HG02884 (cell line): ENCODE data around the gene POGK.
"Not testable (repeated sequence)": the region's sequence is repeated elsewhere in the genome, so short reads cannot be mapped to it uniquely, and the experiment has no call there.

Experiments
- ATAC-seq: cut with Tn5 transposase; IDR thresholded peaks from one replicate; pipeline ENCODE4 v1.9.1; 2021; ENCODE audit warnings: mild to moderate bottlenecking, moderate library complexity; ENCODE audit not compliant: unreplicated experiment

The POGK gene

GRCh38 chr1:166852918-166853317 is 13.6 kb downstream of the POGK start:
- no peak for ATAC-seq

DNA sequence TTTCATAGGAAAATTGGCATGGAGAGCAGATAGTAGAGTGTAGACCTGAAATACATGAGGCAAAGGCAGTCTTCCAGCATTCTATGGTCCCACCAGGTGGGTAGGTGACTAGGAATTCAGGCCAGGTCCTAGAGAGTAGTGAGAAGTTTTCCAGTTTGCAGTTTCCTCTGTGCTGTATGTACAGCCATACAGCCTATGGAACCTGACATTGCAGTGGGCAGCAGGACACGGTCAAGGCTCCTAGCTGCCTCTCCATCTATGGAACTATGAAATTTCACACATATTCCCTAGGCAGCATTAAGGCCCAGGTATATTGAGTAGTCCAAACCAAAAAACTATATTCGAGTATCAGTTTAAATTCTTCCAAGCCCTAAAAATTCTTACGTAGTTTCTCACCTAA is 16.3 kb downstream of the POGK start:
- no peak for ATAC-seq

DNA sequence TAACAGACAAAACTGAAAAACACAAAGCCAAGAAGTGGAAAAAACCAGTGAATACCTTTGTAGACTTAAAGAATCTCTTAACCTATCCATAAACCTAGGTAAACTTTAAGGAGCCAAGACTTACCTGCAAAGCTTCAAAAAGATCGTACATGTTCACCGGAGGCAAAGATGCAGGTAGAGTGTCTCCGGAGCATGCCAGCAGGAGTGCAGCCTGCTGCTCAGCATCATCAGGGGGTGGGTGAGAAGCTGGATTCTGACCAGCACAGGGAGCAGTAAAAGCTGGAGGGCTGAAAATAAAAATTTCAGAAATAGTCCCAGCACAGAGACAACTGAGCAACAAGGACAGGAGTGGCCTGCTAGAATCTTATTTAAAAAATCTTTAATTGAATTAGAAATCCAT is 18.7 kb downstream of the POGK start:
- ATAC-seq = no peak

GRCh38 chr1:166858726-166859419 is 19.6 kb downstream of the POGK start:
- ATAC-seq = no peak

DNA sequence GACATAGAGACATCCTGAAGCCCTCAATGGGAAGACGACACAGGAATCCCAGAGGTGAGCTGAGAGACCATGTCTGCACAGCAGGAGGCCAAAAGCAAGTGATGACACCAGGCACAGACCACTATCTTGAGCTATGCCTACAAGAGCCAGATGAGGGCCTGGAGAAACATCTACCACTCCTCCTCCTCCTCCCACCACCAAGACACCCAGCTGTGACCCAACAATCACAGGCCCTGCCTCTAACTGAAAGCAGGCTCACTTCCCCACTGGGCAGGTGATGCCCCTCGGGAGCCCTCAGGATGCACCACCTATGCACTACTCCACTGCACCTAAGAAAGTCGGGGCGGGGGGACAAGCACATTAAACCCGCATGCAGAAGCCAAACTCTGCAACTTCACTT is 20.3 kb downstream of the POGK start:
- ATAC-seq = no peak

- no peak for ATAC-seq
These were observed 26.7 kb downstream of the POGK start for GRCh38 chr1:166865926-166866325.

DNA sequence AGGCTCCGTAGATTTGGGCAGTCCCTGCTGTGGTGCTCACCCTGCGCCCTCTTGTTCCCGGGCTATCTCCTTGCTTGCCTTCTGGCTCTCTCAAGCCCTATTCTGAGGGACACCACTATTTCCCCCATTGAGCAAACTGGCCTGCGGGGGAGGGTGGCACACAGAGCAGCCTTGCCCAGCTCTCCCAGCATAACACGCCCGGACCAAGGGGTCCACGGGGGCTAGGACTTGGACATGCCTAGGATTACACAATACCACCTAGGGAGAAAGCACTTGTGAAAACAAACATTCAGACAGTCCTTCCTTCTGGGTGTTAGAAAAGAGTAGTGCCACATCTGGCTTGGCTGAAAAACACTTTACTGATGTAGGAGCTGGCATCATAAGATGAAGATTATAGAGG is 29.4 kb downstream of the POGK start:
- no peak for ATAC-seq

DNA sequence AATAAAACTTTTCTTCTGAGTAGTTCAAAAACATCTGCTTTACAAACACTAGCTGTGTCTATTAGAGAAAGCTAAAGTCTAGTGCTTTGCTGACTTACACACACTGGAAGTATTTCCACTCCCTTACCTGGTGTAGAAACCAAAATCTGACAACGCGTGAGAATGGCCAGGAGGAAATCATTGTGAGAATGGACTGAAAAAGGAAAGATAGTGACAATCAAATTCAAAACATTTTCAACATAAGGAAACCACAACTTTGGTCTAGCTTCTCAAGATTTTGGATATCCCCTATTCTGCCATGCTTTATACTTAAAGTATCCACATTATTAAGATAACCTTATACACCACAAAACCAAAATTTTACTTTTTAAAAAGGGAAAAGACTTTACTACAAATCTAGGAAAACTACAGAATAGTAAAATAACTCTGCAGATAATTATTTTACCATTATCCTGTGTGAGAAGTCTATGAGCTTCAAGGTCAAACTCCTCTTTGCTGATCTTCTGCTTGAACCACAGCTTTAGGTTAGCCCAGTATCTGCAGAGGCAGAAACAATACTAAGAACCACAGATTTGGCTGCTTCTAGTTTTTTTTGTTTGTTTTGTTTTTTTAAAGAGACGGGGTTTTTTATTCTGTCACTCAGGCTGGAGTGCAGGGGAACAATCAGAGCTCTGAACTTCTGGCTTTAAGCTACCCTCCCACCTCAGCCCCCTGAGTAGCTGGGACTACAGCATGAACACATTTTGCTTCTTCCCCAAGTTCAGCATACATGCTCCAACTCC is 30.2 kb downstream of the POGK start:
- ATAC-seq = no peak

DNA sequence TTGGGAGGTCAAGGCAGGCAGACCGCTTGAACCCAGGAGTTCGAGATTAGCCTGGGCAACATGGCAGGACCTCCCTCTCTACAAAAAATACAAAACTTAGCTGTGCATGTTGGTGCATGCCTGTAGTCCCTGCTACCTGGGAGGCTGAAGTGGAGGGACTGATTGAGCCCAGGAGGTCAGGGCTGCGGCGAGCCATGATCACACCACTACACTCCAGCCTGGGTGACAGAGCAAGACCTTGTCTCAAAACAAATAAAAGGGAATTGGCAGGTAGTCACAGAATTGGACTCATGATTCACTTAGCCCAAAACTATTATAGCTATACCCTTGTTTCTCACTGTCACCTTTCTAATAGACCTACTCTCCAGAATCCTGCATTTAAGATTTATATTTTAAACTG is 31.3 kb downstream of the POGK start:
- ATAC-seq = no peak

GRCh38 chr1:166874464-166874863 is 35.2 kb downstream of the POGK start:
- no peak for ATAC-seq

GRCh38 chr1:166875302-166875733 is 36.0 kb downstream of the POGK start:
- ATAC-seq = no peak

GRCh38 chr1:166875734-166876539 is 36.7 kb downstream of the POGK start, which contains the start of gene TADA1:
TADA1 (minus strand) TSS chr1:166876264; CDS start chr1:166876233, 31 bp downstream.
- ATAC-seq = peak; percentile 88

GRCh38 chr1:166876540-166876838 is 37.2 kb downstream of the POGK start:
- no peak for ATAC-seq

- ATAC-seq = not testable (repeated sequence)
These were observed 39.1 kb downstream of the POGK start for GRCh38 chr1:166878173-166878917.

DNA sequence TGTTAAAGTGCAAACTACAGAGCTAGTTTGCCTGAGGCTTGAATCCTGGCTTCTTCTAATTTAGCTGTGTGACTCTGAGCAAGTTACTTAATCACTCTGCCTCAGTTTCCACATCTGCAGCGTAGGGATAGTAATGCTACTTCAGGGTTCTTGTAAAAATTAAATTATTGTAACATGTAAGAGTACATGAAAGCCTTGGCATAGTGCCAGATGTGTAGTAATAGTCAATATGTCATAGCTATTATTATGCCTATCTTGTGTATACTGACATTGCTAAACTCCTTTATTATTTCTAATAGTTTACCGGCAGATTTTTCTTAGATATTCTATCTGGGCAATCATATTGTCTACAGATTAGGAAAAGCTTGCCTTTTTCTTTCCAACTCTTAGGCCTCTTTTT is 43.6 kb downstream of the POGK start:
- ATAC-seq = no peak

DNA sequence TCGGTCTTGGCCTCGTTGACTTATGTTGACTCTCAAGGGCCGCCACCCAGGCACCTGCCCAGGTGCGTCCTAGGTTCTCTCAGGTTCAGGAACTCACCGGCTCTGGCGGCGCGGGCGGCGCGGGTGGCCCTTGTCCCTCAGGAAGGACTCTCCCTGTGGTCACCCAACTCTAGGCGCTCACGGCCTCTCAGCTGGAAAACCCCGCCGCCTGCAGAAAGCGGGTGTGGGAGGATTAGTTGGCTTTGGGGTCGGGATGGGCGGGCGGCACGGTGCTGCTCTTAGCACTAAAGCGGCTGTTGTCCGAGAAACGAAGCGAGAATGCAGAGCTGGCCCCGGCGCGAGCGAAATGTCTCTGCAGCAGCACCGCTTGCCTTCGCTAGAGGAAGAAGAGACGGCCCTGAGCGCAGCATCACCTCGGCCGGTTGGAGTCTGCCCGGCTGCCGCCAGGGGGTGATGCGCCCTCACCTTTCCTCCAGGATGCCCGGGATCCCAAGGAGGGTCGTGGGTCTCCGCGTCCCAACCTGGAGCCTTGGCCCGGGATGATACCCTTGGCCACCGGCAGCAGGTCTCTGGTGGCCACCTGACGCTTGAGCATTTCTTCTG is 44.9 kb downstream of the POGK start:
- peak; percentile 54 for ATAC-seq

- ATAC-seq = no peak
These were observed 45.7 kb downstream of the POGK start for GRCh38 chr1:166884971-166885370.

GRCh38 chr1:166888373-166889111 is 49.3 kb downstream of the POGK start:
- ATAC-seq = no peak

DNA sequence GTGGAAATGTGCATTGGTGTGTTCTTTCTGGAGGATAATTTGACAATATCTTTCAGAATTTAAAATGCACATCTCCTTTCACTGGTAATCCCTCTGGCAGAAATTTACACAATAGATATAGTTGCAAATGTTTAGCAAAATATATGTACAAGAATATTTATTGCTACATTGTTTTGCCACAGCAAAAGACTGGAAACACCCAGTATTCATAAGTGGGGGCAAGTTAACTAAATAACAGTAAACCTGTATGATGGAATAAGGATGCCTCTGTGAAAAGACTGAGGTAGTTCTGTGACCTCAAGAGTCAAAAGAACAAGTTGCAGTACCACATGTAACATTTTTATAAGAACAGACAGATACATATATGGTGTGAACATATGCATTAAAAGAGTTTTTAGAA is 50.5 kb downstream of the POGK start:
- no peak for ATAC-seq

- no peak for ATAC-seq
These were observed 56.5 kb downstream of the POGK start for GRCh38 chr1:166895766-166896165.
